ENCODE results near the gene PARN. TPM values are rescaled to one million over a fixed set of nuclear protein-coding genes. Genes with fewer than 3 reads are reported as not detected.

Gene PARN
- total and polyA plus RNA-seq, 2 of the 8 experiments (the other 6 are each of a cell fraction or from before 2014, with no cell fraction given): 24.5 to 44.6 TPM

DNA sequence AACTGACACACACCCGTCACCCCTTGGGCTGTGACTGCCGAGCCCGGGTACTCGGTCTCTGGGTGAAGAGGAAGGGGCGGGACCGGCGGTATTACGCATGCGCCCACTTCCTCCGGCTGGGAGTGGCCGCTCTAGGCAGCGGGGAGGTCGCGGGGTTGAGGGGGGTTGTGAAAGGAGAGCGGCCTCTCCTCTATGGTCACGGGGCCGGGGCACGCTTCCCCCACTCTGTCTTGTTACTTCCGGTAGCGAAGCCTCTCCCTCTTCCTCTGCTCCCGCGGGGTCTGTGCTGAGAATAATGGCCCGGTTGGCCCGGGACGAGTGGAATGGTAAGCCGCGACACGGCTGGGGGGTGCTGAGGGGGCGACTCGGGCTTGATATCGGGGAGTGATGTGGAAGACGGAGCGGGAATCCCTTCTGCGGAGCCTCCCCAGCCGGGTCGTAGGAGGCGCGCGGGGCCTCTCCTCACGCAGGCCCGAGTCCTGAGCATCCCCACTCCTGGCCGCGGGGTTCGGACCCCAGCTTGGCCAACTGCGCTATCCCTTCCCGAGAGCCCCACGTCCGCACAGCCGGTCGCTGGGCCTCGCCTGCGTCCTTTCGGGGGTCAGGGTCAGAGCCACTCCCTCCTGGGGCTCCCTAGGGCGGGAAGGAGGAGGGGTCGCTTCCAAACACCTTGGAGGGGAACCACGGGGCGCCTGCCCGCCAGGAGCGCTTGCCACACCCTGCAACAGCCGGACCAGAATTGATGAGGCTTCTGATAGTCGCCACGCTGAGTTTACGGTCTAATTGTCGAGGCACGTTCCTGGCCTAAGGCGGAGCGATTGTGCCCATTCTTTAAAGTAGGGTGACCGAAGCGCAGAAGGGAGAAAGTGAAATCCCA, 2.9 kb upstream of the PARN start, which contains the start of gene BFAR (continued):
- no peak for TF ChIP-seq NANOG (IDR thresholded peaks at IDR 0.05; ENCODE audit: insufficient read depth, low read depth, low read length, poor library complexity, severe bottlenecking)
- no peak for TF ChIP-seq RFX5 (IDR thresholded peaks at IDR 0.05; ENCODE audit: borderline replicate concordance, low read depth, low read length)
- TF ChIP-seq SAP30 (IDR thresholded peaks at IDR 0.05; ENCODE audit: insufficient read depth, insufficient replicate concordance, low read length): no peak
- no peak for TF ChIP-seq ASH2L (IDR thresholded peaks at IDR 0.05; ENCODE audit: low read length)
- peak; percentile 70 for TF ChIP-seq EGR1 (IDR thresholded peaks at IDR 0.05; ENCODE audit: borderline replicate concordance, low read depth, low read length)
- no peak; the same call in 1 of the 2 replicates for TF ChIP-seq SIX5 (IDR thresholded peaks at IDR 0.05; ENCODE audit: low read depth, low read length)
- no peak for TF ChIP-seq CBX8 (IDR thresholded peaks at IDR 0.05; ENCODE audit: borderline replicate concordance, low read depth, low read length)
- TF ChIP-seq GABPA (IDR thresholded peaks at IDR 0.05; ENCODE audit: borderline replicate concordance, insufficient read depth, low read length): no peak
- no peak for TF ChIP-seq JUND (IDR thresholded peaks at IDR 0.05; ENCODE audit: low read length)
- peak; percentile 74 for TF ChIP-seq PHF8 (conservative IDR thresholded peaks at IDR 0.05; ENCODE audit: low read depth, low read length)
- peak; percentile 84 for TF ChIP-seq SP2 (IDR thresholded peaks at IDR 0.05; ENCODE audit: low read length)
- 0 out of 2 replicates have a peak, but pooled peaks have one; percentile 30 for TF ChIP-seq KDM5A (IDR thresholded peaks at IDR 0.05; ENCODE audit: low read length)
- TF ChIP-seq RAD21 (IDR thresholded peaks at IDR 0.05 in 1 of 2, conservative IDR thresholded peaks at IDR 0.05 in 1 of 2; ENCODE audit: low read depth in 2 of 2, low read length in 2 of 2): no peak
- TF ChIP-seq EP300 (IDR thresholded peaks at IDR 0.05; ENCODE audit: borderline replicate concordance in 1 of 2, low read depth in 2 of 2, low read length in 2 of 2): peak in 1 of 2 experiments; percentile 1; a peak in 2 of 3 replicates
- no peak for TF ChIP-seq HDAC6 (IDR thresholded peaks at IDR 0.05; ENCODE audit: low read depth, low read length)
- TF ChIP-seq SRF (IDR thresholded peaks at IDR 0.05; ENCODE audit: low read depth, low read length): no peak
- no peak for TF ChIP-seq CBX5 (IDR thresholded peaks at IDR 0.05; ENCODE audit: low read depth, low read length)
- peak; percentile 88 for TF ChIP-seq GTF2F1 (IDR thresholded peaks at IDR 0.05; ENCODE audit: borderline replicate concordance, low read depth, low read length)
- TF ChIP-seq JUN (IDR thresholded peaks at IDR 0.05; ENCODE audit: low read depth, low read length): no peak
- TF ChIP-seq TAF1 (IDR thresholded peaks at IDR 0.05; ENCODE audit: low read depth, low read length): peak; percentile 100
- no peak for TF ChIP-seq CTCF (IDR thresholded peaks at IDR 0.05; ENCODE audit: control extremely low read depth in 1 of 3, insufficient read depth in 1 of 3, low read depth in 1 of 3, low read length in 3 of 3)
